HG03354 (cell line): ENCODE data around the gene INSR.
"Not testable (repeated sequence)": the region's sequence is repeated elsewhere in the genome, so short reads cannot be mapped to it uniquely, and the experiment has no call there.

Source experiments
- ATAC-seq: cut with Tn5 transposase; IDR thresholded peaks from one replicate; pipeline ENCODE4 v1.9.1; 2021; ENCODE audit warnings: mild to moderate bottlenecking; ENCODE audit not compliant: unreplicated experiment, poor library complexity, severe bottlenecking

The INSR gene

GRCh38 chr19:7159105-7159933, 134.9 kb downstream of the INSR start:
- ATAC-seq: no peak

GRCh38 chr19:7153022-7153421, 141.2 kb downstream of the INSR start:
- ATAC-seq: no peak

GRCh38 chr19:7152568-7152967, 141.6 kb downstream of the INSR start:
- ATAC-seq: no peak

- no peak for ATAC-seq
These were observed 144.1 kb downstream of the INSR start for GRCh38 chr19:7149956-7150705.

- not testable (repeated sequence) for ATAC-seq
These were observed 147.0 kb downstream of the INSR start for GRCh38 chr19:7147119-7147675.

- not testable (repeated sequence) for ATAC-seq
These were observed 148.1 kb downstream of the INSR start for GRCh38 chr19:7146086-7146485.

GRCh38 chr19:7145494-7145893, 148.7 kb downstream of the INSR start:
- ATAC-seq: no peak

- no peak for ATAC-seq
These were observed 151.4 kb downstream of the INSR start for GRCh38 chr19:7142771-7143170.

- no peak for ATAC-seq
These were observed 154.1 kb downstream of the INSR start for GRCh38 chr19:7140137-7140536.

GRCh38 chr19:7139095-7139494, 155.1 kb downstream of the INSR start:
- ATAC-seq: no peak

- no peak for ATAC-seq
These were observed 155.8 kb downstream of the INSR start for GRCh38 chr19:7138402-7138801.

- no peak for ATAC-seq
These were observed 157.1 kb downstream of the INSR start for GRCh38 chr19:7137120-7137519.

GRCh38 chr19:7132054-7132453, 162.2 kb downstream of the INSR start:
- ATAC-seq: no peak

- ATAC-seq: no peak
These were observed 164.2 kb downstream of the INSR start for GRCh38 chr19:7130043-7130442.

- no peak for ATAC-seq
These were observed 168.1 kb downstream of the INSR start for GRCh38 chr19:7126132-7126531.

- no peak for ATAC-seq
These were observed 169.0 kb downstream of the INSR start for GRCh38 chr19:7125221-7125620.

- ATAC-seq: no peak
These were observed 169.4 kb downstream of the INSR start for GRCh38 chr19:7124782-7125181.

GRCh38 chr19:7122701-7123100, 171.5 kb downstream of the INSR start:
- no peak for ATAC-seq

GRCh38 chr19:7120499-7120898, 173.7 kb downstream of the INSR start:
- ATAC-seq: no peak

- no peak for ATAC-seq
These were observed 174.6 kb downstream of the INSR start for GRCh38 chr19:7119582-7119981.

- no peak for ATAC-seq
These were observed 177.0 kb downstream of the INSR start for GRCh38 chr19:7117248-7117647.
